Fibroblast of lung (primary cell): Measurements from ENCODE around the gene FAT2.

ENCODE experiments used
- EZH2 ChIP-seq: IDR thresholded peaks from 2 replicates; pipeline ENCODE4 v1.5.1; 2012; ENCODE audit warnings: low read length, control low read depth, mild to moderate bottlenecking; ENCODE audit errors: missing control alignments
- TF ChIP-seq, protein P1 (sequence below), 2 donors: IDR thresholded peaks in 1 of 2; conservative IDR thresholded peaks in 1 of 2; 1 replicate in 1 of 2; 2 replicates in 1 of 2; pipeline ENCODE4 v1.5.1; 2011 to 2012; ENCODE audit warnings: low read length in 2 of 2, control low read depth in 1 of 2, inconsistent platforms in 1 of 2, low read depth in 1 of 2, mild to moderate bottlenecking in 1 of 2

DNA sequence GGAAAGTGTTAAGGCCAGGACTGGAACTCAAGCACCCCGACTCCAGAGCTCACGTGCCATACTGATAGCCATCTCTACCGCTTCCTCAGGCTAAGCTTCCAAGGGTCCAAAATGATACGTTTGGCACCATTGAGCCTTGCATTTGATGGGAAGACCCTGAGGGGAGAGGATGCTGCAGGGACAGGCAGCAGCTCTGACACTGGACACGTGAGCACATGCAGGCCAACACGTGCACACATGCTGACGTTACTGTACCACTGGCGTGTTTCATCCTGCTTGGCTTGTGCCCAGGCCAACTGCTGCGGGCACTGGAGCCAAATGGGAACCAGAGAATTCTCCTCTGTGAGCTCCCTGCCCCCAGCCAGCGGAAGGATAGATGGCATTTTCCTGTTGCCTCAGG lies 5.2 kb downstream of the FAT2 start:
- TF ChIP-seq, protein P1, sequence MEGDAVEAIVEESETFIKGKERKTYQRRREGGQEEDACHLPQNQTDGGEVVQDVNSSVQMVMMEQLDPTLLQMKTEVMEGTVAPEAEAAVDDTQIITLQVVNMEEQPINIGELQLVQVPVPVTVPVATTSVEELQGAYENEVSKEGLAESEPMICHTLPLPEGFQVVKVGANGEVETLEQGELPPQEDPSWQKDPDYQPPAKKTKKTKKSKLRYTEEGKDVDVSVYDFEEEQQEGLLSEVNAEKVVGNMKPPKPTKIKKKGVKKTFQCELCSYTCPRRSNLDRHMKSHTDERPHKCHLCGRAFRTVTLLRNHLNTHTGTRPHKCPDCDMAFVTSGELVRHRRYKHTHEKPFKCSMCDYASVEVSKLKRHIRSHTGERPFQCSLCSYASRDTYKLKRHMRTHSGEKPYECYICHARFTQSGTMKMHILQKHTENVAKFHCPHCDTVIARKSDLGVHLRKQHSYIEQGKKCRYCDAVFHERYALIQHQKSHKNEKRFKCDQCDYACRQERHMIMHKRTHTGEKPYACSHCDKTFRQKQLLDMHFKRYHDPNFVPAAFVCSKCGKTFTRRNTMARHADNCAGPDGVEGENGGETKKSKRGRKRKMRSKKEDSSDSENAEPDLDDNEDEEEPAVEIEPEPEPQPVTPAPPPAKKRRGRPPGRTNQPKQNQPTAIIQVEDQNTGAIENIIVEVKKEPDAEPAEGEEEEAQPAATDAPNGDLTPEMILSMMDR (conservative IDR thresholded peaks at IDR 0.05 in 1 of 2, IDR thresholded peaks at IDR 0.05 in 1 of 2; ENCODE audit: low read depth in 1 of 2, low read length in 2 of 2): no peak
- no peak for TF ChIP-seq EZH2
